NAMALWA (cell line): Measurements from ENCODE around the gene RMI2.

Experiments
- DNase-seq: peaks from one replicate; pipeline ENCODE4 v3.0.0-alpha.2; 2015; ENCODE audit warnings: low spot score

Gene RMI2

DNA sequence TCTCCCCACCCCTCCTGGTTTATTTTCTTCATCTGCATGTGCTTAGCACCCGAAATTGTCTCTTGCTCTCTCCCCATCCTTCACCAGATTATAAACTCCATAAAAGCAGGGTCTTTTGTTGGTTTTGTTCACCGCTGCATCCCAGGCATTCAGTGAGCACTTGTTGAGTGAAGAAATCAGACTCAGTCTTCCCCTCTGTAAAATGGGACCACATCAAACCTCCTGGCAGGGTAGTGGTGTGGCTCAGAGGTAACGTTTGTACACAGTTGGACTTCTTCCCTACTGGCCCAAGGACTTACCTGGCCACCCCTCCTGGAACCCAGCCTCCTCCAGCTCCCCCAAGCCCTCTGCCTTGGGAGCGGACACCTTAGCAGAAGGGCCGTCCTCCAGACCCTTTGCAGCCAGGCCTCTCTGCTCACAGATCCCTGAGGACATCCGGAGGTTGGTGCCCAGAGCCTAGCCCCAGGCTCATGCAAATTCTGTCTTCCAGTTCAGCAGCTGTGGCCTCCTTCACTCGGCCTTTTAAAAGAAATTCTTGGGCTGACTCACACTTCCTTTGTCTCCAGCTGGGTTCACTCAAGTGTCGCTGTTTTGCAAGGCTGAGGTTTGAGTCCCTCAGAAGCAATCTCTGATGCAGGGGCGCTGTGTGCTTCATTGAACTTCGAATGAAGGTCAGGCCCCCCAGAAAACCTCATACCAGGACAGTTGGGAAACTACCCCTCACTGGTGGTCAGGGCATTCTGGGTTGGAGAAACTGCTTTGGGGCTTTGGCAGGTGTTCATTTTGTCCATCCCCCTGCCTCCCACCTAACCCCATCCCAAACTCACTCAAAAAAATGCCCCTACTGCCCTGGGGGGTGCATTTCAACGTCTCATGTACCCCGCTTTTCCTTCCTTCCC, 16.8 kb upstream of the RMI2 start:
- DNase-seq = peak; percentile 98

DNA sequence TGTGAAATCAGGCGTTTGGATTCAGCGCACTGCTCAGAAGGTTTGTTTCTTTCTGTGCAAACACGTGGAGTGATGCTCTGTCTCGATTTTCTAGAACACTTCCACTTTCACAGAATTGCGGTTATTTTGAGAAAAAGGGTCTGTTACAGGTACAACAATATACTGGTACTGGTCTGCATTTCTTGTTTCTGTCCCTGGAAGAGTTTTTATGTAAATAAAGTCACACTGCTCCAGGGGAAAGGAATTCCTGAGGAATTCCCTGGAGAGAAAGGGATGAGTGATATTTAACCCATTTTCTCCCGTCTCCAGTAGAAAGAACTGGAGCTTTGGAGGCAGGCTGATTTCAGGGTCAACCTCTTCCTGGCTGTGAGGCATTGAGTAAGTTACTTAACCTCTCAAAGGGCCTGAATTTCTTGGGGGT, 16.2 kb upstream of the RMI2 start:
- peak; percentile 78 for DNase-seq

DNA sequence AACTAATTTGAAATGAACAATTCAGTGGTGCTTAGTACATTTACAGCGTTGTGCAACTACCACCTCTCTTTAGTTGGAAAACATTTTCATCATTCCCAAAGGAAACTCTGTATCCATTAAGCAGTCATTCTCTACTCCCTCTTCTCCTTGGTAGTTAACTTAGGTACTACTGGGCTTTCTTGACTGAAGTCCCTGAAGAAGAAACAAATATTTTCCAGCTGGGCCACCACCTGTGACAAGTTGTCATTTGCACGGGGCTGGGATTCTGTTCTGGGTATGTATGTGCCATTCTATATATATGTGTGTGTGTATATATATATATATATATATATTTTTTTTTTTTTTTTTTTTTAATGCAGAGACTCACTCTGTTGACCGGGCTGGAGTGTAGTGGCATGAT, 15.4 kb upstream of the RMI2 start:
- DNase-seq = peak; percentile 66

DNA sequence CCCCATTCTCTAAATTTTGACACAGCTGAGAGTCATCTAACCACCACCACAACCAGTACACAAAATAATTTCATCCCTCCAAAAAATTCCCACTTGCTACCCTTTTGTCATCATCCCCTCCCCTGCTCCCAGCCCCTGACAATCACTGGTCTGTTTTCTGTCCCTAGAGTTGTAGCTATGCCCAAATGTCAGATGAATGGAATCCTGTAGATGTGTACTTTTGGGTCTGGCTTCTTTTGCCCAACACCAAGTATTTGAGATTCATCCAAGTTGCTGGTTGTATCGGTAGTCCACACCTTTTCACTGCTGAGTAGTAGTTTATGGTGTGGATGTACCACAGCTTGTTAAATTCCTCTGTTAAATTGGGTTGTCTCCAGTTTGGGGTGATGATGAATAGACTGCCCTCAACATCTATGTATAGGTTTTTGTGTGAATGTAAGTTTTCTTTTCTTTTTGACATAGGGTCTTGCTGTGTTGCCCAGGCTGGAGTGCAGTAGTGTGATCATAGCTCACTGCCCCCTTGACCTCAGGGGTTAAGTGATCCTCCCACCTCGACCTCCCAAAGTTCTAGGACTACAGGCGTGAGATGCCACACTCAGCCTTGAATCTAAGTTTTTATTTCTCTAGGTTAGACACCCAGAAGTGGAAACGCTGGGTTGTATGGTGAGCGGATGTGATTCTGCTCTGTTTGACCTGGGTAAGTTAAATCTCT, 14.6 kb upstream of the RMI2 start:
- DNase-seq = no peak

DNA sequence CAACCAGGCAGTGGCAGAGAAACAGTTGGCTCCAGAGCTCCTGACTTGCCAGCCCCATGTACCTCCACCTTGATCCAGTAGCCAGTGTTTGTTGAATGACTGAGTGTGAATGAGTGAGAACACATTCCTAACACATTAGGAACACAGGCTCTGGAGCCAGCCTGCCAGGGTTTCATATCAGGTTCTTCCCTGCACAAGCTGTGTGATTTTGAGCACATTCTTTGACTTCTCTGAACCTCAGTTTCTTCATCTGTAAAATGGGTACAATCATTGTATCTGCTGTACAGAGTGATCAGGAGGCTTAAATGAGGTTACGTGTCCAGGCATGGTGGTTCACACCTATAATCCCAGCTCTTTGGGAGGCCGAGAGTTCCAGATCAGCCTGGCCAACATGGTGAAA, 13.3 kb upstream of the RMI2 start:
- DNase-seq = no peak

DNA sequence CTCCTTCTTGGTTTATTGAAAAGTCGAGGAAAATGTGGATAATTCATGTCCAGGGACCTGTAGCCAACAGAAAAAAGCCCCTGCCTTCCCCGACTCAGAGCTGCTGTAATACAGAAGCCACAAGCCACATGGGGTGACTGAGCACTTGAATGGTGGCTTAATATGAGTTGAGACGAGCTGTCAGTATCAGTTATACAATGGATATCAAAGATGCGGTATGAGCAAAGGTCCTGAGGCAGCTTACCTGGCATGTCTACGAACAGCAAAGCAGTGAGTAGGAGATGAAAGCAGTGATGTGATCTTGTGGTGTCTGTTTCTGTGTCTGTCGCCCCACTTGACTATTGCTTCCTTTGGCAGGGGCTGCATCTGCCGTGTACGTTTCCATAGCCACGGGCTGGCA, 12.2 kb upstream of the RMI2 start:
- no peak for DNase-seq

DNA sequence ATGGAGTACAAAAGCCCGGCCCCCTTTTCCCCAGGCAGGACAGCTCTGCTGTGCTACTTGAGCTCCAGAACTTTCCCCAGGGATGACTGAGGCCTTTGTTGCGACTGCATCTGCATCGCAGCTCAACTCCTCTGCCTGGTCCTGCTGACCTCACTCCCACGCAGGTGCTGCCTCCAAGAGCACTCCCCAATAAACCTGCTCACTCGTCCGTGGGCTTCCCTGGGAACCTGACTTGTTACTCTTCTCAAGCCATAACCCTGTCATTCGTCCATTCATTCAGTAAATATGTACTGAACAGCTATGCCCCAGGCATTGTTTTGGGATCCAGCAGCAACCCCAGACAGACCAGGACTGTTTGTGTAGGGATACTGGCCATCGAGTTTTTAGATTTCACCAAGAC, 11.6 kb upstream of the RMI2 start:
- DNase-seq = no peak

DNA sequence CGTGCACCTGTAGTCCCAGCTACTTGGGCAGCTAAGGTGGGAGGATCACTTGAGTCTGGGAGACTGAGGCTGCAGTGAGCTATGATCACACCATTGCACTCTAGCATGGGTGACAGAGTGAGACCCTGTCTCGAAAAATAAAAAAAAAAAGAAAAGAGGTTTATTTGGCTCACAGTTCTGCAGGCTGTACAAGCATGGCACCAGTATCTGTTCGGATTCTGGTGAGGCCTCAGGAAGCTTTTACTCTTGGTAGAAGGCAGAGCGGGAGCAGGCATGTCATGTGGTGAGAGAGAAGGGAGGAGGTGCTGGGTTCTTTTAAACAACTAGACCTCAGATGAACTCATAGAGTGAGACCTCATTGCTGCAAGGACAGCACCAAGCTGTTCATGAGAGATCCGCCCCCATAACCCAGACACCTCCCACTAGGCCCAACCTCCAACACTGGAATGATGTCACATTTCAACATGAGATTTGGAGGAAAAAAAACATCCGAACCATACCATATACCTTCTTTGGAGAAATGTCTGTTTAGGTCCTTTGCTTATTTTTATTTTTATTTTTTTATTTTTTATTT, 10.3 kb upstream of the RMI2 start:
- no peak for DNase-seq

DNA sequence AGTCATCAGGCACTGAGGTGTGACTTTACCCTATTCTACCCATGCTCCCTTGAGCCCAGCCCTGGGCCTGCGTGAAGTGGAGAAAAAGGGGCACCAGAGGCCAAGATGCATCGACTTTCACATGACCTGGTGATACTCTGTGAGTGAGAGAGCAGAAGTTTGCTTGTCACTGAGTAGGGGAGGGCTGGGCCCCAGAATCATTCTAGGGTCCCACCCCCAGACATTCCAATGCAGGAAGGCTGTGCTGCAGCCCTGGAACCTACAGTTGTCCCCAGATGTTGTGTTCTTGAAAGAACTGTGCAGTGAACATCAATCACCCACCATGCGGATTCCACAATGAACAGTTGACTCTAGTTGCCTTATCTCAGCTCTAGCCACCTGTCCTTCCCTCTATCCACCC, 6.2 kb upstream of the RMI2 start:
- DNase-seq = no peak

DNA sequence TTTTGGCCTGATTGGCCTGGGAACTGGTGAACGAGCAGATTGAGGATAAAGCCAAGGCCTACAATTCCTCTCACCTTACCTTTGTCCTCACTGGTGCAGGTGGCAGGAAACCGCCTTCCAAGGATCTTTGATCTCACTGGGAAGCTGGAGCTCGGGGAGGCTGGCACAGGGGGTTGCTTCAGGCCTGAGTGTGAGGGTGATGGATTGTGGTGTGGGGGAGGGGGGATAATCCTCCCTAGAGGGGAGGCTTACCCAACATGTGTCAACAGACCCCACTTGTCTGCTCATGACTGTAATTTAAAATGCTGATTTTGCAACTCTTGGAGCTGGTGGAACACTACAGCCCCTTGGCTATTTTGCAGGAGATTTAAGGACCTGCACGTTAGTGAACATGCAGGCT, 4.5 kb upstream of the RMI2 start:
- DNase-seq = no peak

DNA sequence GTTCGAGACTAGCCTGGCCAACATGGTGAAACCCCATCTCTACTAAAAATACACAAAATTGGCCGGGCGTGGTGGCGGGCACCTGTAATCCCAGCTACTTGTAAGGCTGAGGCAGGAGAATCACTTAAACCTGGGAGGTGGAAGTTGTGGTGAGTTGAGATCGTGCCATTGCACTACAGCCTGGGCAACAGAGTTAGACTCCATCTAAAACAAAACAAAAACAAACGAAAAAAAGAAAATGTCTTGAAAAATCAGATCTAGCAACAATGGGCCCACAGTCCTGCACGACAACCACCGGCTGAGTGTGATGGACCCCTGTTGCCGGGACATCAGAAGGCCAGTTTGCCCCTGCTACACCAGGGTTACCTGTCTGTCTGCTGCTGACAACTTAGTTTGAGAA, 3.9 kb upstream of the RMI2 start:
- no peak for DNase-seq

DNA sequence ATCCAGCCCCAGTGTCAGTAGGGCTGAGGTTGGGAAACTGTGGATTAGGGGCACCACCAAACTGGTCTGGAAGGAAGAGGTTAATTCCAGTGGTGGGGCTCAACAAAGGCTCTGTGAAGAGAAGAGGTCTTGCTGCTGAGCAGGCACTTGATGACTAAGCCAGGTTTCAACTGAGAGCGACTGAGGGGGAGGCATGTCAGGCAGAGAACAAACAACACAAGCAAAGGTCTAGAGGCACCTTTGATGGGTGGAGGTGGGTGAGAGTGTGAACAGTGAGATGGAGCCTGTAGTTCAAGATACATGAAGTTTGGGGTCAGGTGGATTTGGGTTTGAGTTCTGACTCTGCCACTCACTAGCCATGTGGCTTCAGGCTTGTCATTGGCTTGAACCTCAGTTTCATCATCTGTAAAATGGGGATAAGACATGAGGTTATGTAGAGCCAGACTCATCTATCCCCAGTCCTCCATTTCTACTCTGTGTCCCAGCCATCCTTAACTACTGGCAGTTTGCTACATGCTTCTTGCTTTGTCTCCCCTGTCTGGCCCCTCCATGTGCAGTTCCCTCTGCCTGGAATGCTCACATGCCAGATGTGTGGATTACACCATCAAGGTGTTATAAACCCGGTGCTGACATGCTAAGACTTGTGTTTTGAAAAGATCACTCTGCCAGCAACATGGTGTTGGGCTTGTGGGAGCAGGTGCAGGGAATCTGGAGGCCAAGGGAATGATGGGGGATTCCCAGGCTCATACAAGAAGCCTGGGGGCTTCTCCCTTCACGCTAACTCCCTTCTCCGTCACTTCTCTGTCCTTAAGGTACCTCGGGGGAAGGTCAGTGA, 3.0 kb upstream of the RMI2 start:
- no peak for DNase-seq

DNA sequence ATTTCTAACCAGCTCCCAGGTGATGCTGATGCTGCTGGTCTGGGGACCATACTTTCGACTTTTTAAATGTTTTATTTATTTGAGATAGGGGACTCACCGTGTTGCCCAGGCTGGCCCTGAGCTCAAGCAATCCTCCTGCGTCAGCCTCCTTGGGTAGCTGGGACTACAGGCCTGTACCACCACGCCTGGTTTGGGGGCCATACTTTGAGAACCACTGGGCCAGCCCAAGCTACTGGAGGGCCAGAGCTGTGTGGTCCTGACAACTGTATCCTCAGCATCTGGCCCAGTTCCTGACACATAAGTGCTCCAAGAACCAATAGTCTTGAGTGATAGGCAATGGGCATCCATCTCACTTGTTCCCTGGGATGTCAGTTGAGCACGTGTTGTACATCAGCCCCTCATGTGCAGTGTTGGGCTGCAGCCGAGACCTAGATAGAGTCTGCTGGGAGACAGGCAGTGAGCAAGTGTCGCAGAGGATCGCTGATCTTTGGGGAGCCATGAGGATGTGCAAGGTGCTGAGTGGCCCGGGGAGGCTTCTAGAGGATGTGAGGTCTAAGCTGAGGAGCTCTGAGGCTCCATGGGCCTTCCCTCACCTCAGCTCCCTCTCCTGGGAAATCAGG, 1.6 kb downstream of the RMI2 start:
- DNase-seq = no peak

DNA sequence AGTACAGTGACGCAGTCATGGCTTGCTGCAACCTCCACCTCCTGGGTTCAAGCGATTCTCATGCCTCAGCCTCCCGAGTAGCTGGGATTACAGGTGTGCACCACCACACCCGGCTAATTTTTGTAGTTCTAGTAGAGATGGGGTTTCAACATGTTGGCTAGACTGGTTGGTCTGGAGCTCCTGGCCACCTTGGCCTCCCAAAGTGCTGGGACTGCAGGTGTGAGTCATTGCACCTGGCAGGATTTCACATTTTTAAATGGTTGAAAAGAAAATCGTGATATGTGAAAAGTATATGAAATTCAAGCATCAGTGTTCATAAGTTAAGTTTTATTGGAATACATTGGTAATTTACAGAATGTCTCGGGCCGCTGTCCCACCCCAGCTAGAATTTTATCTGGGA, 2.6 kb downstream of the RMI2 start:
- no peak for DNase-seq

DNA sequence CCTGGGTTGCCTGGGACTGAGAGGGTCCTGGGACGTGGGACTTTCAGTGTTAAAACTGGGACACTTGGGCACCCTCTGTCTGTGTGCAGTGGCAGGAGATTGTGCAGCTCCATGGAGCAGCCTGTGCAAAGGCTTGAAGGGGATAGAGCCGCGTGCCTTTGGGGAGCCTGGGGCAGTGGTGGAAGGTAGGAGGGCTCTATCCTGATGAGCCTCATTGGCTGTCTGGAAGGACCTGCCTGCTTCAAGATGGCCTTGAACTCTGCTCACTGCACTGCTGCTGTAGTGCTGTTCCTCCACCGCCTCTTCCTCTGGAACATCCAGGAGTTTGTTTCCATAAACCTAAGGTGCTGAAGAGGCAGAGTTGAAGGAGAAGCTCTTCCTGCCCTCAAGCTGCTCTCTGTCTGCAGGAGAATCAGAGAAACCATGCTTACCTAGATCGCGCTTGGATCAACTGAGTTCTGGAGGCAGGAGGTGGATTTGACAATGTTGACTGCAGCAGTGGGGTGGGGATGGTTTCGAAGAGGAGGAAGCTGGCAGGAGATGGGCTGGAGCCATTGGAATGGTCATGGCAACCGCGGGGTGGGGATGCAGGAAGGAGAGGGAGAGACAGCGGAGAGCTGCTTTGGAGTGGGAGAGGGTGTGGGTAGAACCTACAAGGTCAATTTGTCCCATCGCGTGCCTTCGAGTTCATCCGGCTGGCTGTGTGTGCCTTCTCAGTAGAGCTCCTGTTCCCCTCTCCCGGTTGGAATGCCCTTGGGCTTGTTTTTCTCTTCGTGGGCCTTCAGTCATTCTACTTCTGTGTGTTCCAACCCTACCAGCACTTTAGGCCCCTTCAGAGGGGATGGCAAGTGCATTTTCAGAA, 3.7 kb downstream of the RMI2 start:
- no peak for DNase-seq

DNA sequence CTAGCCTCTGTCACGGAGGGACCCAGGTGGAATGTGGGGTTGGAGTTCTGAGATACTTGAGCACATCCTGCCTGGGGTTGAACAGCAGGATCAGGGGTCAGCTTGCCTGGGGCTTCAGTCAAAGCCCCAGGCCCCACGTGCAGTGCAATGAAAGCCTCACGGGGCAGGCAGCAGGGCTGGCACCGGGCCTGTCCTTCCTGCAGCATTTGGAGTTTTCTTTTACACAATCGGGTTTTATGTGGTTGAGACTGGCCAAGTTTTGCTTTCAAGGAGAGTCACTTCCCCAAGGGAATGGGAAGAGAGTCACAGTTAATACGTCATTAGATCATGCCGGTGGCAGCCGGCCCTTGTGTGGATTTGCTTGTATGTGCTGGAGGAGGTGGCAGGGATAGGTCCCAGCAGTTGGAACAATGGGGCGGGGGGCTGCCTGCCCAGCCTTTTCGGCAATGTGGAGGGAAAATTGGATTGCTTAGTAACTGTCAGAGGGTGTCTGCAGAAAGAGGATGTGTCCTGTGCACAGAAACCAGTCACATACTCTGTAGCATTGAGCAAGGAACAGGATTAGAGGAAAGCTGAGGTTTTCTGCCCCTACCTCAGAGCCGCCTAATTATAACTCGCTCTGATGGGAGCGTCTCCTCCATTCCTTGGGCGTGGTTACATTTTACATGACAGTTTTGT, 4.5 kb downstream of the RMI2 start:
- no peak for DNase-seq

DNA sequence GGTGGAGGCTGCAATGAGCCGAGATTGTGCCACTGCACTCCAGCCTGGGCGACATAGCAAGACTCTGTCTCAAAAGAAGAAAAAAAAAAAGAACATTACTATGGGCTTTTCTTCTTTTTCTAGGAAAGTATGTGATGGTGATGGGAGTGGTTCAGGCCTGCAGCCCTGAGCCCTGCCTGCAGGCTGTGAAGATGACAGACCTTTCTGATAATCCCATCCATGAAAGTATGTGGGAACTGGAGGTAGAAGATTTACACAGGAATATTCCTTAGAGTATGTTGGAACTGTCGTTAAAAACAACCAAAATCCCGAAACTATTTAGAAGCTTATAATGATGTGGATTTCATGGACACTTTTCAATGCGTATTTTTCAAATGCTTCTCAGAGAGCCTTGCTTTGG, 5.3 kb downstream of the RMI2 start:
- DNase-seq = no peak

DNA sequence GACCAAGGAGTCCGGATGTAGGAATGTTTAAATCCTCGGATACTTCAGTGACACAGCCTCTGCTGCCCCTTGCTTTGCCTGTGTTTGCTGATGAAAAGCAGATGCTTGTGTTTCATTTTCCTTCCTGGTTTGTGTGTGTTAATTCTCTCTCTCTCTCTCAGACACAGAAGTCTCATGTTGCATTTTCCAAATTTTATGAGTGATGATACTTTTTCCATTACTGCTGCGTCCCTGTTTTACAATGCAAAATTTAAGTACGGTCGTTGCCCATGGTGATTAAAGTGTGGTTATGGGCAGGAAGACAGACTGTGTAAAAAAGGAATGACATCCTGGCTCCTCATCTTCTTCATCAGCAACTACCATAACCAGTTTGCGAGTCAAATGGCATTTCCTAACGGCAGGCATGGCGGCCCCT, 5.7 kb downstream of the RMI2 start:
- no peak for DNase-seq

DNA sequence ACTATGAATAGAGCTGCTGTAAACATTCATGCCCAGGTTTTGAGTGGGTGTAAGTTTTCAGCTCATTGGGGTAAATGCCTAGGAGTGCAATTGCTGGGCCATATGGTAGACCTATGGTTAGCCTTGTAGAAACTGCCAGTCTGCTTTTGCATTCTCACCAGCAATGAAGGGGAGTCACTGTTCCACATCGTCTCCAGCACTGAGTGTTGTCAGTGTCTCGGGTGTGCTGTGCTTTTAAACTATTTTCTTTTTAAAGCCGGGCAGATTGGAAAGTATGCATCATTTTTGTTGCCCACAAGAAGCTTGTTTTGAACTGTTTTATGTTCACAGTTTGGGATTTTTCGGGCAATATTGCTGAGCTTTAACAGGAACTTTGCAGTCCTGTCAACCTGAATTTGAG, 7.9 kb downstream of the RMI2 start:
- DNase-seq = no peak

DNA sequence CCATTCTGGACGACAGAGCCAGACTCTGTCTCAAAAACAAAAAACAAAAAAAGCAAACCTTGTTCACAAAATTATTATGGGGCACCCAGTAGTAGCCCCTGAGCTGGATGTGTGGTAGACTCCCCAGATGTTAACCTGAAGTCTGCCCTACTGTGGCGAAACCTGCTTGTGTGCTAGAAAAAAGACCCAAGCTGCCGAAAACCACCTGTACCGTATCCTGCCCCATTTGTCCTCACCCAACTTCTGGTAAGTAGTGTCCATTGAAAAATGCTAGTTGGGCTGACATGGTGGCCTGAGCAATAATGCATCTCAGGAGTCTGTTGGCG, 9.1 kb downstream of the RMI2 start:
- DNase-seq = no peak
